GM21786 (cell line): ENCODE data around the gene HOXA2.

Source experiments
- ATAC-seq: cut with Tn5 transposase; IDR thresholded peaks from one replicate; pipeline ENCODE4 v1.9.1; 2021; ENCODE audit not compliant: unreplicated experiment

Gene HOXA2

DNA sequence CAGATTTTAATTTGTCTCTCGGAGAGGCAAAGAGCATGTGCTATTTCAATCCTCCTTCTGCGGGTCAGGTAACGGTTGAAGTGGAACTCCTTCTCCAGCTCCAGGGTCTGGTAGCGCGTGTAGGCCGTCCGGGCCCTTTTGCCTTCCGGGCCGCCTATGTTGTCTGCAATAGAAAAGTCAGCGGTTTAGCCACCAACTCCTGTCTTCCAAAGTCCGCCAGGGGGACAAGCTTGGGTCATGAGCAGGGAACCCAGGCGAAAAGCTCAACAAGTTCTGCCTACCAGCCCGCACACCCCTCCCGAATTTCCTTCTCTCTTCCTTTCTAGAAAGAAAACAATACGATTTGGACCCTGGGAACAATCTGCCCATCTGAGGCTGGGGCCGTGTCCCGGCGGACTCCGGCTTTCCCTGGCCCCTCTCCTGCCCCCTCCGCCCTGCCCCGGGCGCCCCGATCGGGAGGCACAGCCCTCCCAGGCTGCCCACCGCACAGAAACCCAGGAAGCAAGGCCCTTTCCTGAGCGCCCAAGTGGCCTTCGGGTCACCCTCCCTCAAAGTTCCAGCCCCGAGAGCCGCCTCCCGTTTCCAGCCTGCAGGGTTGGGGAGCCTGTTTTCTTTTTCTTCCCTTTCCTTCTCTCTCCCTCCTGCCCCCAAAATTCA is 39.6 kb upstream of the HOXA2 start:
- no peak for ATAC-seq

DNA sequence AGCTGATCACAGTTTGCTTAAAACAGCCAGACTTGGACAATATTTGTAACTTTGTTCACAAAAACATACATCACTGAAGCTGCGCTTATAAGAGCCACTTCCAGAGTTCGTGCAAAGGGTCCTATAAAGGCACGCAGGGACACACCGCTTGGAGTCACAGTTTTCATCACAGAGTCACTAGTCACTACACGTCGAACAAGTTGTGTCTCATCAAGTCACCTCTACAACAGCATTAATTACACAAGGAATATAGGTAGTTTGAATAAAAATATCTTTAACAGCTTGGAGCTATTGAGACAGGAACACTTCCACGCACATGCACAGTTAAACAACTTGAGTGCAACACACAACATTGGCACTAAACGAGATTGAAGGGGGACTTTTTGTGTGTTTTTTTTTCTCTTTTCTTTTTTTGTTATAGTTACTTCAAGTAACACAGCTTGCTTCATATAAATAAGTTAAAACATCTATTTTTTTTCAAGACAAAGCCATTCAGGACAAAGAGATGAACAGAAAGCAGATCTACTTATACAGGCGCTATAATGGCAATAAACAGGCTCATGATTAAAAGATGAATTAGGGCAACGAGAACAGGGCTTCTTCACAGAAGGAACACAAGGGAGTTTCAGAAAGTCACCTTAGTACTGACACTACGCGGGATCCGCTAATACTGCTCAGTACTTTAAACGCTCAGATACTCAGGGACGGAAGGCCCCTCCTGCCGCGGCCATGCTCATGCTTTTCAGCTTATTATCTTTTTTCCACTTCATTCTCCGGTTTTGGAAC is 38.8 kb upstream of the HOXA2 start:
- ATAC-seq, result no peak

DNA sequence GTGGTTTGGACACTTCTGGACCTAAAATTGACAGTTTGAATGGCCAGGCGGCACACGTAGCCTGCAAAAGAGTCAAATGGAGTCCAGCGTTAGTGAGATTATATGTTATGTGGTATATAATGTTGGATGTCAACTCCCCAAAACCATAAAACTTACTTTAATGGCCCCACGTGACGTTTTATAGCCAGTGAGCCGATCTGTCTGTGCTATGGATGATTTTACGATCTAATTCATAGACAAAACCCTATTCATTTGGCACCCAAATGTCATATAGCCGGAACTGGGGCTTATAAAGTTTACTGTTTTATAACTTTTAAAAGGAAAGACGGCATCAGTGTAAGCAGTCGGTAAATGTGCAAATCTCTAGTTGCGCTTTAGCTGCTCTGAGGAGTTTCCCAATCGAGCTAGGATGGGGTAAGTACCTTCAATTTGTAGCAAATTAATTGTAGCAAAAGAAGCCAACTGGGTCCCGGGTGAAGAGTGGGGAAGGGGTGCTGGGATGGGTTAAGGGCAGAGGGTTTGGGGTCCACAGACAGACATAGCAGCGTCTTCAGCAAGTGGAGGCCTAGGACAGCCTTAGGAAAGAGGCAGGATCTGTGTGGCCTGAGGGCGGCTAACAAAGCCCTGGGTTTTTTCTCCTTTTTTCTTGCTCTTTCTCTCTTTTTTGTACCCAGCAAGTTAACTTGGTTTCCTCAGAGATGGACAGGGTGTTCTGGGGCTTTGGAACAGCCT is 37.8 kb upstream of the HOXA2 start:
- ATAC-seq, result no peak

DNA sequence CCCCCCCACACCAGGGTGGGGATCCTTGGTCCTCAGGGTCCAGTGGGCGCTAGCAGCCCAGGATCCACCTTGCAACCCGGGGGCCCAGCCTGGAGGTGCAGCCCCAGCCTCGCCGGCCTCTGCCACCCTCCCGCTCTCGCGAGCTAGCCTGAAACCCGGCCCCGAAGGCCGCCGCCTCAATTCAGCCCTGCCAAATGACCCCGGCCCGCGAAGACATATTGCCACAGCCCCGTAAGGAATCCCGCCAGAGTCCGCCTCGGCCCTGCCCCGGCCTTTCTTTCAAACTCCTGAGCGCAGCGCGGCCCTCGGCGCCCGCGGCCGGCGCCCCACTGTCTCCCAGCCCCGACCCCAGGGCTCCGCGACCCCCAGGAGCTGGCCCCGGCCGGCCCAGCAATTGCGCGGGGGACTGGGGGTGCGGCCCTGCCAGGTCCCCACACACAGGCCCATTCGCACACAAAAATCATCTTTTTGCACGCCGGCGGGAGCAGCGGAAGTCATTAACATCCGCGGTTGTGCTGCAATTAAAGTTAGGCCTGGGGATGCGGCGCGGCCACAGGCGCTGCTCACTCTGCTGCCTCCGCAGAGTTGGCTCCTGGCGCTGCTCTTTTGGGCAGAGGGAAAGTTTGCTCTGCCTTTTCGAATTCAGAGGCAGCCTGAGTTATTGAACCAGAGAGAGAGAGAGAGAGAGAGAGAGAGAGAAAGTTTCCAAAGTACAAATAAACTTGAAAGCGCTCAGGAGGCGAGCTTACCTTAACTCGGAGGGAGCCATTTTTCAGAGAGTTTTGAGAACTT is 37.0 kb upstream of the HOXA2 start:
- no peak for ATAC-seq

DNA sequence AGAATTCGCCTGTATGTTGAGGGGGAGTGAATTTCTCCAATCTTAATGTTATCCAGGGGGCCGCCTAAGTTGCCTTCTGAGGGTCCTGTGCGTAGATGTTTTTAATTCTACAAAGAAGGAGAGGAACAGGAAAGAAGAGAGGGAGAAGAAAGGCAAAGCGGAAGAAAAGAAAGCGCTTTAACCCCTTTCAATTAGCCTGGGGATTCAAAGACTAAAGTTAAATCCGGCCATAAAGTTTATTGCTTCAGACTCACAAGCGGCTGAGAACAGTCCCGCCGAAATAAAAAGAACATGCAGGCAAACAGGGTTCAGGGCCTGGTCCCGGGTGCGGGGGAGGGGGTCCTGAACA is 36.5 kb upstream of the HOXA2 start:
- ATAC-seq, result no peak

DNA sequence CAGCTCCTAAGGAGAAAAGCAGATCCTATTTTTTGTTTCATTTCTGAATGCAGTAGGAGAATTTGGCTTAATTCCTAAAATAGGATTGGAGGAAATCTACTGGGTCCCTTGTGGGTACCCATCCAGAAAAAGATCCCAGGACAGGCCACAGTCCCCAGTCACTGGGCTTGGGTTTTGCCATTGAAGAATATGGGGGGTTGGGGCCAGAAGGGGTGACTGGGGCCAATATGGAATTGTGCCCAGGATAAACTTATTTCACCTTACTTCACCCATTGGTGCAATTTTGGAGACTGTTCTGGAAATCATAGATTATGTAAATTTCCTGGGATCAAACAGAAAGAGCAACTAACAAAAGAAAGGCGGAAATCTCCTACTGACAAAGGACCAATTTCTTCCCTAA is 36.0 kb upstream of the HOXA2 start:
- ATAC-seq, result no peak

DNA sequence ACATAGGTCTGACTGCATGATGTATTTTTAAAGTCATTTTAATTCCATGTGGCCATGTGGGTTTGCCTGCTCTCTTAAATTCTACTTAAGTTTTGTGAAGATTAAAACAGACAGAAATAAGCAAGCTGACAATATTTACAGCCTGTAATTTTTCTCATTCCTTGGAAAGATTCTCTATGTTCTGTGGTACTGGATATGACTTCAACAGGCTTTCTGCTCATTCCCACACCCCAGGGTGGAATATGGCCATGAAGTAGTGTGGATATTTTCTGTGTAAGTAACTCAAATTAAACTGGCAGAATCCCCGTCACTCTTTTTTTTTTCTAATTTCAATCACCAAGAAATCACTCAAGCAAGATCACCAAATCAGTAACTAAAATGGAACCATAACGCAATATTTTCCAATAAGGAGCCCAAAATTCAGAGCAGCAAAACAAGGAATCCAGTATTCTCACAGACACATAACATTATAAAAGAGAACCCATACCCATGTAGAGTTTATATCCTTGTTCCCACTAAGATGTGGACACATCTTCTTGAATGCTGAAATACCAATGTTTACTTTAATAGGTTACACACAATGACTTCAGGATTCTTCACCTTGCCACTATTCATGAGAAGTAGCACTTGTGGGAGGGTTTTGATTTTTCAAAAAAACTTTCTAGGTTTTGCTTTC is 35.3 kb upstream of the HOXA2 start:
- ATAC-seq, result no peak

DNA sequence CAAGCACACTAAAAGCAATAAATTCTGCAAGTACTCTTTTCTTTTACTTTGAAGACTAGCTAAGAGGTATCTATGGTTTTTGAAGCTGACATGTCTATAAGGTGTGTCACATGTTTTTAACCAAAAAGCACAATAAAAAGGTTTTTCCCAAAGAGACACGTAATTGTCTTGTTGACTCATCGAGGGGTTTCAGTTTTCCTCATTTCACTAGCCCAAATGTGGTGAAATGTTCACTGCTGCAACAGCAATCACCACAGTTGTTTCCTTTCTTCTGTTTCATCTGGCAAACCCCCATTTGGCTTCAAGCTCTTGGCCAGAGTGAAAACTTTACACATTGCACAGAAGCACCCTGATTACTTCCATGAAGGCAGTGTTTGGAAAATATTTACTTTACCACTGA is 31.9 kb upstream of the HOXA2 start:
- no peak for ATAC-seq

DNA sequence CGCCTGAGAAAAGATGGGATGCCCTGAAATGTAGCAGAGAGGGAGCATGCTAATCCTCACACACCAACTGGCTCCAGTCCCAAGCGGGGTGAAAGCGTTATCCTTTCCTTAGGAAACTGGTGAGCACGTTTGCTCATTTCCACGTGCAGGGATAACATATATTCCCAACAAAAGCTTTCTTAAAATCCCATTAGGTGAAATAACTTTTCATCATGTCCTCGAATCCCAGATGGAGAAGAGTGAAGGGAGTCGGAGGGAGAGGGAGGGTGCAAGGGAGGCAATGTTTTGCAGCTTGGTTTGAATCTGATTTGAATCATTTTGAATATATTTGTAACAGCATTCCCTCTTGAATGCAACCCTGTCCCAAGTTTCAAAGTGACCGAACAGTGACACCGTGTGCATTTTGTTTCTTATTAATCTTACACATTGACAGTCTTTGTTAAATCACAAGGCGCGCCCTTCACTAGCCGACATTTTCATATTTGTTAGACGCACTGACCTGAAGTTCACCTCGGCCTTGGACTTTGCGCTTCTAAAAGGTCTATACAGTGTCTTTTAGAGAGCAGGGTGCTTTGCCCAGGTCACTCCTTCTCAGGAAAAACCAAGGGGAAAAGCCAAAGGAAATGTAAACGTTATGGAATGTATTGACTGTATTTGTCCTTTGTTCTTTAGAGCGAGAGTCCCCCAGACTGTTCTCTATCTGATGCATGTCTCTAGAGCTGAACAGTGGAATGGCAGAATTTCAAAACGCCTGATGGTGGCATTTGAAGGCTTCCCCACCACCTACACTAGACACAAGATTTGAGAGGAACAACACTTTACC is 31.1 kb upstream of the HOXA2 start:
- no peak for ATAC-seq

DNA sequence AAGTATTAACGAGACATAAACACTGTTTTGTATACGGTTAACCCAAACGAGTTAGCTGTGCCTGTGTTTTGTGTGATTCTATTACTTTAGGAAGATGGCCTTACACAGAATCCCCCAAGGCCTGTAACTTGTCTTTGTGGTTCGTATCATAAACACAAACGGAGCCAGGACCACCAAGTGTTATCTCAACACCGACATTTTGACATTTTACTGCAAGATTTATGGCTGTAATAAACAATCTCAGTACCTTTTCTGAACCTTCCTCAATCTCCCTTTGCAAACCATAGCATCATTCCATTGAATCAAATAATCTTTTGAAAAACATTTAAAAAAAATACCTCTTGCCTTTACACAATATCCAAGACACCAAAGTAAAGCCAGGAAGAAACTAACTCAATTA is 30.5 kb upstream of the HOXA2 start:
- no peak for ATAC-seq

DNA sequence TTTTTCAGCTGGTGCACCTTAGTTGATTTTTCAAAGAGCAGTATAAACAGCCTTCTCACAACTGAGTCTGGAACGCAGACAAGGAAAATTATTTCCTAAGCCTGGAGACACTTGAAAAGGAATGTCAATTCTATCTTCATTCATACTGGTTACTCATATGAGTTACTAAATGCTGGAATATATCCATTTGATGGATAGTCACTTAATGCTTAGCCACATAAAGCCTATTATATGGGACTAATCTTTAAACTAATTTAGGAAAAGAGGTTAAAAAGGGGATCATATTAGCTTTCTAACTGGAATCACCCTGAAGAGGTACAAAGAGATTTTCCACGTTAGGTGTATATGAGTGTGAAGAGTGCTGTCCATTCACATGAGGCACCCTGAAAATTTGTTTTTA is 29.7 kb upstream of the HOXA2 start:
- ATAC-seq, result no peak

DNA sequence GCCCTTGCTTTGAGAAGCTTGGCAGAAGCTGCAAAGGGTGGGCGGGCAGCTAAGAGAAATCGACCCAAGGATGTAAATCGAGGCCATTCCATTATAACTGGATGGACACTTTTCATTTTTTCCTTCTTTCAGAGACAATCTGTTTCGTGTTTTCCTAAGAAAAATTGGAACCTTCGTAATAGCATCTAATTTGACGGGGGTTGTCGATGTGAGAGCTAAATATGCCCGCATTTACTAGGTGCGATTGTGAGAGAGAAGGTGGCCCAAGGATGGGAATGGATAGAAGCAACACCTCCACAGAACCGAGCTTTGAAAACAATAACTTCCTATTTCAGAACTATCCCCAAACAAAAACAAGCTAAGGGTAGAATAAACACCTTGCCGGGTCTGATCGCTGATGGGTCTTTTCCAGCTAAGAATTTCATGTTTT is 28.9 kb upstream of the HOXA2 start:
- ATAC-seq, result no peak

DNA sequence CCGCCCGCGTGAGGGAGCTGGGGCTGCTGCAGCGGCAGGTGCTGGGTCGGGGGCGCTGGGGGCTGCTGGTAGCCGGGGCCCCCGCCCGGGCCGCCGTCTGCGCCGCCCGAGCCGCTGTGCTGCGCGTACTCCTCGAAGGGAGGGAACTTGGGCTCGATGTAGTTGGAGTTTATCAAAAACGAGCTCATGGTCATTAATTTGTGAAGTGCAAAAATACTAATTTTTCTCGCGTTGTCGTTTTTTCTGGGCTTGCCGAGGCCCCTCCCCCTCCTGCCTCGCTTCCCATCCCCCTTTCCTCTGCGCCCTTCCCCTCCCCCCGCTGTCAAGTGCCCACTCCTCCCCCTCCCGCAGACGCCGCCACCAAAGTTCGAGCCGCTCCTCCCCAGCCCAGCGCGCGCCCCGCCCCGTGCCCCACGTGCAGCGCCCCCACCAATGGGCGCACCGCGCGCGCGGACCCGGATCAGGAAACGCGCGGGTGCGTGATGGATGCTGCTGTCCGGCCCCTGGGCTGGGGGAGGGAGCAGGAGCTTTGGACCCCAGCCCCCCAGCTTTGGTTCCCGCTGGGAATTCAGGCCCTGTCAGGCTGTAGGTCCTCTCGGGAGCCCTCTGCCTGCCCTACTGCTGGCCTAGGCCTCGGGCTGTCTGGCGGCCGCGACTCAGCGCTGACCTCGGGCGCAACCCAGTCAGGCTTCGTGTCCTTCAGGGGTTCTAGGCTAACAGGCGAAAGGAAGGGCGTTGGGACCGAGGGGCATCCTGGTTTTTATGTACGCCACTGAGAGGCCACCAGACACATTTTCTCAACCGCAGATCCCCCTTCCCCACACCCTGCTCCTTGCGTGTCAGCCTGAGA is 28.3 kb upstream of the HOXA2 start, which contains the start of gene HOXA4:
Gene HOXA4, minus strand, starts transcription at position 218 of the 850 bp plus-strand sequence. Its CDS starts 24 bp downstream, at position 194.
- no peak for ATAC-seq

DNA sequence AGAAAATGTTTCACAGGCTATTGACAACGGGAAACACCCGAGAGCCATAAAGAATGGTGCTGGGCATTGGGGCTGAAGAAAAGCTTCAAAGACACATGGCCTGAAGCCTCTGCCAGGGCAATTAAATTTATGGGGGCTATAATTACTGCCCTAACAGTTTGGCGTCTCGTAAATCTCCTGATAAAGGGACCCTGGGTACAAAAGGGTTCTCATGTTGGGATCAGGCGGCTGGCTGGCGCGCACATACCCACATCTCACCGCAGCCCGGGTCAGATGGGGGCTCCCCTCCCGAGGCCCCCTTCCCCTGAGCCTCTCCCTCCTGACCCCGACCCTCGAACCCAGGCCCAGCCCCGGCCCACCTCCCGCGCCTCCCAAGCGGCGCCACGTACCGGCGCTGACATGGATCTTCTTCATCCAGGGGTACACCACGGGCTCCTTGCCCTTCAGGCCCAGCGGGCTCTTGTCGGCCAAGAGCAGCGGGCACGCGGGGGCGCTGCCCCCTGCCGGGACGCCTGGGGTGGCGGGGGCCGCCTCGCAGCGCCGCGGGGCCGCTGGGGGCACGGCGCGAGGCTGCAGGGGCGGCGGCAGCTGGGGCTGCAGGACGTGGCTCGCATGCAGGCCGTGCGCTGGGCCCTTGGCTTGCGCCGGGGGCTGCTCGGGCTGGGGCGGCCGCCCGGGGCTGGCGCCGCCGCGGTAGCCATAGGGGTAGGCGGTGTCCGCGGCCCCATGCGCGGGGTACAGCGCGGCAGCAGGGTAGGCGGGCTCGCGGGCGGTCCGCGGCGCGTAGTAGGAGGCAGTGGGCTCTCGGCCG is 27.5 kb upstream of the HOXA2 start:
- ATAC-seq, result no peak

DNA sequence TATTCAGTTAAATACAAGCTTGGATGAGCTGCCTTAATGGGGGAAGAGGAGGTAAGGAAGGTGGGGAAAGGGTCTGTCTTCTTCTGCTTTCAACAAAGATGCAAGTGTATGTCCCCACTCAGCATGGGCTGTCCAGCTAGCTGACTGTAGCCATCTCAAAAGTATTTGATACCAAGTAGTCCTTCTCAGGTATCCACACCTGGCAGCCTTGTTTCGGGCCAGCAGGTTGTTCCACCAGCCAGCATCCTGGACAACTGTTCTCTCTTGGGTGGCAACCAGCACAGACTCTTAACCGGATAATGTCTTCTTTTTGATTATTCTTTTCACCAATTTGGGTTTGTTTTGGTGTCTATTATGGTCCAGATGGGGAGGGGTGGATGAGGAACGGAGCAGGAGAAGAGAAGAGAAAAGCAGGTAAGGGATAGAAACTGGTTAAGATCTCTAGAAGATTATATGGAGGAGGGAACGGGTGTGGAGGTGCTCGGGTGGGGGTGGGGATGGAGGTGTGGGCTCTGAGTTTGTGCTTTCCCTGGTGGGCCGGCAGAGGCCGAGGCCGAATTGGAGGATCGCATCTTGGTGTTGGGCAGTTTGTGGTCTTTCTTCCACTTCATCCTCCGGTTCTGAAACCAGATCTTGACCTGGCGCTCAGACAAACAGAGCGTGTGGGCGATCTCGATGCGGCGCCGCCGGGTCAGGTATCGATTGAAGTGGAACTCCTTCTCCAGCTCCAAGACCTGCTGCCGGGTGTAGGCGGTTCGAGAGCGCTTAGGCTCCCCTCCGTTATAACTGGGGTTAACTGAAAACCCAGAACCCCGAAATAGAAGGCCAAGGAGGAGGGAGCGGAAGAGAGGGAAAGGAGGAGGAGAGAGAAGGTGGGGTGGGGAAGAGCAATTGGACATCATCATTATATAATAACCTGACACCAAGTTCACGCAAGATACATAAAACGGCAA is 26.6 kb upstream of the HOXA2 start:
- no peak for ATAC-seq

DNA sequence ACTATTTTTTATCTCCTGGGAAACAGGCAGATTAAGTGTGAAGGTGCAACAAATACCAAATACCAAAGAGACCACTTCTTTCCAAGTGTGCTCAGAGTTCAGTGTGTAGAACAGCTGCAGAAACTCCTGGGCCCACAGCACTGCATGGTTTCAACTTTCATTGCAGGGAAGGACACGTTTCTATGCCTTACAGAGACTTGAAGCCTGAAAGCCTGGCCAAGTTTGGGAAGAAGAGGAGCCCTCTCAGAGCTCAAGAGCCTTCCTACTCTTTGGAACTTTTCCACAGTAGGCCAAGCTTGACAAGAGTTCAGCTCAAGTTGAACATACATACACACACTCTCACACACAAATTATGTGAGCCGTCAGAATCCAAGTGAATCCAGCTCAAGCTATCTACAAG is 25.6 kb upstream of the HOXA2 start:
- no peak for ATAC-seq
